Tibial nerve (tissue), 4 donors: Measurements from ENCODE around the gene PLXNA4. TPM values are rescaled to one million over a fixed set of nuclear protein-coding genes. Genes with fewer than 3 reads are reported as not detected.

Experiments
- DNase-seq, 2 donors: peaks; one replicate each; pipeline ENCODE4 v3.0.0-alpha.2; 2019; ENCODE audit warnings: low spot score in 2 of 2
- H3K27ac ChIP-seq, 4 donors: fragments of 200-600 bp; sonication (generic) in 3 of 4; one replicate each; pipeline ENCODE4 v1.5.1; 2017 to 2019; ENCODE audit warnings: mild to moderate bottlenecking in 1 of 4
- H3K27me3 ChIP-seq, 2 donors: fragments of 200-600 bp; sonication (generic) in 1 of 2; one replicate each; pipeline versions ENCODE4 v1.5.1 to v1.6.0; 2017 to 2019
- H3K36me3 ChIP-seq, 3 donors: fragments of 200-600 bp; sonication (generic); one replicate each; pipeline ENCODE4 v1.5.1; 2018 to 2019
- H3K4me1 ChIP-seq, 4 donors: fragments of 200-600 bp; sonication (generic) in 3 of 4; one replicate each; pipeline ENCODE4 v1.5.1; 2017 to 2019
- H3K4me3 ChIP-seq, 4 donors: fragments of 200-600 bp; sonication (generic) in 3 of 4; one replicate each; pipeline ENCODE4 v1.5.1; 2017 to 2019; ENCODE audit warnings: mild to moderate bottlenecking in 1 of 4, moderate library complexity in 1 of 4
- H3K9me3 ChIP-seq, 4 donors: fragments of 200-600 bp; sonication (generic) in 3 of 4; one replicate each; pipeline ENCODE4 v1.5.1; 2017 to 2019
- EP300 ChIP-seq, 2 donors: sonication (generic); formaldehyde crosslinking; IDR thresholded peaks; one replicate each; pipeline ENCODE4 v1.6.1; 2017; ENCODE audit warnings: antibody characterized with exemption in 2 of 2, mild to moderate bottlenecking in 1 of 2
- POLR2A ChIP-seq, 2 donors: fragments of 450-650 bp; IDR thresholded peaks; one replicate each; pipeline ENCODE4 v1.6.1; 2017; ENCODE audit warnings: antibody characterized with exemption in 2 of 2, mild to moderate bottlenecking in 2 of 2, moderate library complexity in 2 of 2
- WGBS, 2 donors: methylation state at CpG; one replicate each; pipeline ENCODE4 v1.1.5; 2018; 5-methylcytosine and 5-hydroxymethylcytosine counted together
- total RNA-seq, 4 donors: library from RNA; depleted of rRNA; stranded (reverse); fragments of >200 nt; gene quantifications; one replicate each; pipeline ENCODE4 v1.1.0, GENCODE V29; 2016
- TF ChIP-seq, protein P1 (sequence below), 5 experiments: fragments of 200-600 bp in 3 of 5; fragments of 450-650 bp in 2 of 5; sonication (generic) in 3 of 5; IDR thresholded peaks; one replicate each; pipeline ENCODE4 v1.5.1; 2016 to 2019; ENCODE audit warnings: antibody characterized with exemption in 5 of 5, mild to moderate bottlenecking in 3 of 5, moderate library complexity in 2 of 5

PLXNA4 gene
- total RNA-seq, 4 donors from 2014 or later = 12.6 to 32.4 (median 13.7) TPM

DNA sequence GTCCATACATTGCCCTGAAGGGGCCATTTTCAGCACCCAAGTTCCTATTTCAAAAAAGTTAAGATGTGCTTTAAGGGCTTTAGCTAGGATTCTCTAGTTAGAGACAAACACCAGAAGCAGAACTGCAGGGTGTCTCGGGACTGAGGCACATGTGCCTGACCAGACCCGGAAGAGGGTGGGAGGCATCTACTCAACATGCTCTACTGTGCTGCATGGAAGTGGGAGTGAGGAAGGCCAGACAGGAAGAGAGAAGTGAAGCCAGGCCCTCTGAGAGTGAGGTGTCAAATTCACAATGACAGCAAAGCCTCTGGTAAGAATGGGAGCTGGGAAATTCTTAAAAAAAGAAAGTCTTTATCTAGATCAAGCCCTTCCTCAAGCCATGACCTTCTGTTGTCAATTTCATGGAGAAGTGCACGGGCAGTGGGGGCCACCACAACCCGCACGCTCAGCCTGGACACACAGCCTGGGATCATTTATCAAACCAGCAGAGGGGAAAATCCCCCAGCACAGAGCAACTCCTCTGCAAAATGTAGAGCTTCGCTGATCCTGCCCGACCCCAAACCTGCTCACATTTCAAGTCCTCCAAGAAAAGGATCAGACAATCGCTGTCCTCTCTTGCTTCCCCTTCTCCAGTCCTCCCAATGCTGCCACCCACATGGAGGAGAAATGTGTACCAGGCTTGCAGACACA is 38.7 kb downstream of the PLXNA4 start:
- DNase-seq = peak in 1 of 2 donors; percentile 10
- peaks cover 0 to 4% (median 0%) of the 10 kb centered on the region in 4 donors for H3K9me3 ChIP-seq
- 58 to 76% methylated on average over 8 of the region's 8 CpGs for WGBS, 2 donors
- no peak for TF ChIP-seq EP300 (IDR thresholded peaks at IDR 0.05)
- no peak for TF ChIP-seq POLR2A (IDR thresholded peaks at IDR 0.05)
- TF ChIP-seq, protein P1, sequence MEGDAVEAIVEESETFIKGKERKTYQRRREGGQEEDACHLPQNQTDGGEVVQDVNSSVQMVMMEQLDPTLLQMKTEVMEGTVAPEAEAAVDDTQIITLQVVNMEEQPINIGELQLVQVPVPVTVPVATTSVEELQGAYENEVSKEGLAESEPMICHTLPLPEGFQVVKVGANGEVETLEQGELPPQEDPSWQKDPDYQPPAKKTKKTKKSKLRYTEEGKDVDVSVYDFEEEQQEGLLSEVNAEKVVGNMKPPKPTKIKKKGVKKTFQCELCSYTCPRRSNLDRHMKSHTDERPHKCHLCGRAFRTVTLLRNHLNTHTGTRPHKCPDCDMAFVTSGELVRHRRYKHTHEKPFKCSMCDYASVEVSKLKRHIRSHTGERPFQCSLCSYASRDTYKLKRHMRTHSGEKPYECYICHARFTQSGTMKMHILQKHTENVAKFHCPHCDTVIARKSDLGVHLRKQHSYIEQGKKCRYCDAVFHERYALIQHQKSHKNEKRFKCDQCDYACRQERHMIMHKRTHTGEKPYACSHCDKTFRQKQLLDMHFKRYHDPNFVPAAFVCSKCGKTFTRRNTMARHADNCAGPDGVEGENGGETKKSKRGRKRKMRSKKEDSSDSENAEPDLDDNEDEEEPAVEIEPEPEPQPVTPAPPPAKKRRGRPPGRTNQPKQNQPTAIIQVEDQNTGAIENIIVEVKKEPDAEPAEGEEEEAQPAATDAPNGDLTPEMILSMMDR (IDR thresholded peaks at IDR 0.05) = no peak
- no peaks in the 10 kb centered on the region for H3K4me1 ChIP-seq
- no peak overlapping the region for H3K4me3 ChIP-seq
- H3K36me3 ChIP-seq = no peaks in the 10 kb centered on the region
- H3K27me3 ChIP-seq = no peaks in the 10 kb centered on the region
- no peak overlapping the region for H3K27ac ChIP-seq

DNA sequence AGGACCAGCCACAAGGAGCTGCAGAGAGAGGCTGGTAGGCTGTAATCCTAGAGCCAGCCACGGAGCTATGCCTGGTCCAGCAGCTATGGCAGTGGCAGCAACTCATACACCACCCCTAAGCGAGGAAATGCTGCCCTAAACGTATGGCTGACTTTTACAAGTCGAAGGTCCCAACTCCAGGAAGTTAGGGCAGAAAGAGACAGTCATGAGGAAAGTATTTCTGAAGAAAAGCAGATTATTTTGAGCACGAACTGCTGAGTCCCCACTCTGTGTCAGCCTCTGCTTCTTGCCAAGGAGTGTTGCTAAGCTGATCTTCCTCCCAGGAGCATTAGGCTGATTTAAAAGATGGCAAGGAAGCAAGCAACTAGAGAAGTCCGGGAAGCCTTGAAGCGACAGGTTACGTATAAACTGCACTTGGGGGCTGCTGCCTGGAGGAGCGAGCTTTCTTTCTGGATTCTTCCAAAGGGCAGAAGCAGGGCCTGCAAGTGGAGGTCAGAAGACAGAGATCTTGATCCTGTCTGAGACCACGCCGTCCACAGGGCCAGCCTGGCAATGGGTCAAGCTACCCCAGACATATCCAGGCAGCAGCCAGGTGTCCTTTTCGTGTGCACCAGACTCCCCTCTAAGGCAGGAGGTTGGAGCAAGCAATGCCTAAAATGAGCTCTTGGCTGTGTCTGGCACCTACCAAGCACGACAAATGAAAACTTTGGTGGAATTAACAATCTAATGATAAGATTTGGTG is 39.4 kb downstream of the PLXNA4 start:
- no peak for DNase-seq
- Histone ChIP-seq H3K36me3 (no peaks in the 10 kb centered on the region), H3K9me3 (no peaks in the 10 kb centered on the region), H3K4me1 (no peaks in the 10 kb centered on the region), H3K27ac (no peak overlapping the region), H3K27me3 (no peaks in the 10 kb centered on the region), H3K4me3 (no peak overlapping the region)
- TF ChIP-seq POLR2A (IDR thresholded peaks at IDR 0.05) (no peak), EP300 (IDR thresholded peaks at IDR 0.05) (no peak)
- TF ChIP-seq, protein P1 (IDR thresholded peaks at IDR 0.05) = no peak
- WGBS, 2 donors = 73 to 74% methylated on average over 13 of the region's 13 CpGs

DNA sequence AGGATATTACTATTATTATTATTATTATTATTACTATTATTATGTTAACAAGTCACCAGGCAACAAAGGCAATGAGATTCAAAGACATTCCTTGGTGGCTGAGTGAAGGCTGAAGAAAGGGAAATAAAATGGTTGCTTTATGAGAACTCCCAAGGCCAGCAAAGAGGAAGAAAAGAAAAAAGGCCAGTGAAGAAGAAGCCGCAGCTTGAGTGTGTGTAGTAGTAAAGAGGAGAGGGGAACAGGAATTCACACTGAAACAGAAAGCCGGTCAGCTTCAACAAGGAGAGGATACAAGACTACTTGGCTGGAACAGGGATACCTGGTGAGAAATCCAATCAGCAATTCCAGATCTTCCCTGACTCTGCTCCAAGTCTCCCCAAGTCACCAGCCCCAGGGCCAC is 42.4 kb downstream of the PLXNA4 start:
- Histone ChIP-seq H3K36me3 (no peaks in the 10 kb centered on the region), H3K4me1 (no peaks in the 10 kb centered on the region), H3K9me3 (no peaks in the 10 kb centered on the region), H3K27me3 (no peaks in the 10 kb centered on the region), H3K27ac (no peak overlapping the region), H3K4me3 (no peak overlapping the region)
- no peak for TF ChIP-seq POLR2A (IDR thresholded peaks at IDR 0.05)
- TF ChIP-seq, protein P1 (IDR thresholded peaks at IDR 0.05) = no peak
- TF ChIP-seq EP300 (IDR thresholded peaks at IDR 0.05) = no peak
- 58 to 86% methylated on average over 2 of the region's 2 CpGs for WGBS, 2 donors
- DNase-seq = no peak

DNA sequence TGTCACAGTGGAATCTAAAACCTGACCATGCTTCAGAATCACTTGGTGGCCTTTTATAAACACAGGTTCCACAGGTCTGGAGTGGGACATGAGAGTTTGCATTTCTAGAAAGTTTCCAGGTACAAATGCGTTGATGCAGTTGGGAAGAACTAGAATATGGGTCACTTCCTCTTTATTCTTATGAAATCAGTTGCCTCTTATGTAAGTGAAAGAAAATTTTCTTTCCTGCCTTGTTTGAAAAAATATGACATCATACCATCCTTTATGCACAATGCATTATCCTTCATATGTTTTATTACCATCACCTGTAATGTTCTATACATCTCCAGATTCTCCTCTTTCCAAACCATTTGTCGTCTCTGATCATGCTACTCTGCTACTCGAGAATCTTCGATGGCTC is 44.0 kb downstream of the PLXNA4 start:
- TF ChIP-seq EP300 (IDR thresholded peaks at IDR 0.05) (no peak), POLR2A (IDR thresholded peaks at IDR 0.05) (no peak)
- TF ChIP-seq, protein P1 (IDR thresholded peaks at IDR 0.05) = no peak
- Histone ChIP-seq H3K4me1 (no peaks in the 10 kb centered on the region), H3K4me3 (no peak overlapping the region), H3K9me3 (no peaks in the 10 kb centered on the region), H3K27ac (no peak overlapping the region), H3K36me3 (no peaks in the 10 kb centered on the region), H3K27me3 (no peaks in the 10 kb centered on the region)
- no peak for DNase-seq
- 93 to 94% methylated on average over 4 of the region's 4 CpGs for WGBS, 2 donors

DNA sequence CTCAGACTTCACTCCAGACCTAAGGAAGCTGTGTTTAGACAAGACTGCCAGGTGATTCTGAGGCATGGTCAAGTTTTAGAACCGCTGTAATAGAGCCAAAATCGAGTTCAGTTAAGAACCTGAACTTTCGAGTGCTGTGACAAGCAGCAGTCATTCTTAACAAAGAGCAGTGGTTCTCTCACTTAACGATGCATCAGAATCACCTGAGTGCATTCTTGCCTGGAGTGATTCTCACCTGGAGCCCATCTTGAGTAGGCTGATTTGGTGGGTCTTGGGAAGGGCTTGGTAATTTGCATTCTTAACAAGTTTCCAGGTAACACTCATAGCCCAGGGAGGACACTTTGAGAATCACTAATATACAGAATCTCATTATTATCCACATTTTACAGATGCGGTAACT is 44.7 kb downstream of the PLXNA4 start:
- H3K27ac ChIP-seq = no peak overlapping the region
- no peaks in the 10 kb centered on the region for H3K27me3 ChIP-seq
- 89 to 96% methylated on average over 5 of the region's 5 CpGs for WGBS, 2 donors
- H3K4me1 ChIP-seq = no peaks in the 10 kb centered on the region
- DNase-seq = no peak
- TF ChIP-seq, protein P1 (IDR thresholded peaks at IDR 0.05) = no peak
- TF ChIP-seq EP300 (IDR thresholded peaks at IDR 0.05) (no peak), POLR2A (IDR thresholded peaks at IDR 0.05) (no peak)
- H3K9me3 ChIP-seq = no peaks in the 10 kb centered on the region
- no peak overlapping the region for H3K4me3 ChIP-seq
- no peaks in the 10 kb centered on the region for H3K36me3 ChIP-seq
